ENCODE data around the gene FCGR3A.

FCGR3A gene

GRCh38 chr1:161499099-161500039 lies 50.2 kb downstream of the FCGR3A start:
- no peak for DNase-seq

GRCh38 chr1:161498646-161499045 lies 51.0 kb downstream of the FCGR3A start:
- DNase-seq, result no peak

- DNase-seq, result no peak
Measured at GRCh38 chr1:161497961-161498360, 51.7 kb downstream of the FCGR3A start.

- DNase-seq, result no peak
Measured at GRCh38 chr1:161495490-161495889, 54.1 kb downstream of the FCGR3A start.

GRCh38 chr1:161494091-161494735 lies 55.4 kb downstream of the FCGR3A start:
- peak; percentile 53 for DNase-seq

GRCh38 chr1:161492827-161493226 lies 56.8 kb downstream of the FCGR3A start:
- no peak for DNase-seq

All from NCI-H226 (cell line).